T47D (cell line): ENCODE results near the gene S1PR3.

ENCODE experiments used
- DNase-seq, 2 experiments: peaks; one replicate each; pipeline versions ENCODE4 v3.0.0 to v3.0.0-alpha.2; 2011 to 2012; ENCODE audit warnings: low read depth in 1 of 2, low spot score in 1 of 2
- JUND ChIP-seq: IDR thresholded peaks from 2 replicates; pipeline ENCODE4 v1.6.1; 2012; ENCODE audit warnings: low read depth
- in situ Hi-C: cut with HindIII; loops from 2 replicates; pipeline ENCODE4 v1.10.0; 2016; ENCODE audit warnings: low sequenced_read_pairs, low pct_unique_long_range_greater_than_20kb

Gene S1PR3

GRCh38 chr9:88998503-88998902, 7.2 kb downstream of the S1PR3 start:
- no peak for TF ChIP-seq JUND
- in situ Hi-C loops: no loop called here
- peak in 1 of 2 experiments; percentile 59 for DNase-seq

- in situ Hi-C loops: no loop called here
- no peak for TF ChIP-seq JUND
- no peak for DNase-seq
Observed at GRCh38 chr9:88998911-88999310, 7.6 kb downstream of the S1PR3 start.

- in situ Hi-C loops: no loop called here
- no peak for DNase-seq
- no peak for TF ChIP-seq JUND
Observed at GRCh38 chr9:89000371-89000781, 9.1 kb downstream of the S1PR3 start.

- TF ChIP-seq JUND: no peak
- in situ Hi-C loops: no loop called here
- DNase-seq: peak; percentile 28 to 83
Observed at GRCh38 chr9:89000973-89001916, 10.0 kb downstream of the S1PR3 start.

GRCh38 chr9:89001917-89002540, 10.8 kb downstream of the S1PR3 start:
- no peak for TF ChIP-seq JUND
- in situ Hi-C loops: no loop called here
- no peak for DNase-seq

GRCh38 chr9:89002987-89003386, 11.7 kb downstream of the S1PR3 start:
- DNase-seq: no peak
- no peak for TF ChIP-seq JUND
- in situ Hi-C loops: no loop called here

- in situ Hi-C loops: no loop called here
- no peak for TF ChIP-seq JUND
- no peak for DNase-seq
Observed at GRCh38 chr9:89005323-89005722, 14.1 kb downstream of the S1PR3 start.

GRCh38 chr9:89006267-89006666, 15.0 kb downstream of the S1PR3 start:
- DNase-seq: no peak
- no peak for TF ChIP-seq JUND
- in situ Hi-C loops: no loop called here

- no peak for TF ChIP-seq JUND
- peak in 1 of 2 experiments; percentile 15 for DNase-seq
- in situ Hi-C loops: no loop called here
Observed at GRCh38 chr9:89006996-89007967, 16.0 kb downstream of the S1PR3 start.

- no peak for DNase-seq
- TF ChIP-seq JUND: no peak
- in situ Hi-C loops: no loop called here
Observed at GRCh38 chr9:89008055-89008743, 16.9 kb downstream of the S1PR3 start.

- in situ Hi-C loops: no loop called here
- DNase-seq: no peak
- TF ChIP-seq JUND: no peak
Observed at GRCh38 chr9:89008744-89009545, 17.7 kb downstream of the S1PR3 start.
